ENCODE results near the gene NEIL1. TPM values are rescaled to one million over a fixed set of nuclear protein-coding genes. Genes with fewer than 3 reads are reported as not detected.

Gene NEIL1
- total and polyA plus RNA-seq, 10 of the 15 experiments (the other 5 are each of a cell fraction or from before 2014, with no cell fraction given): 0.10 to 2.3 (median 0.66) TPM

DNA sequence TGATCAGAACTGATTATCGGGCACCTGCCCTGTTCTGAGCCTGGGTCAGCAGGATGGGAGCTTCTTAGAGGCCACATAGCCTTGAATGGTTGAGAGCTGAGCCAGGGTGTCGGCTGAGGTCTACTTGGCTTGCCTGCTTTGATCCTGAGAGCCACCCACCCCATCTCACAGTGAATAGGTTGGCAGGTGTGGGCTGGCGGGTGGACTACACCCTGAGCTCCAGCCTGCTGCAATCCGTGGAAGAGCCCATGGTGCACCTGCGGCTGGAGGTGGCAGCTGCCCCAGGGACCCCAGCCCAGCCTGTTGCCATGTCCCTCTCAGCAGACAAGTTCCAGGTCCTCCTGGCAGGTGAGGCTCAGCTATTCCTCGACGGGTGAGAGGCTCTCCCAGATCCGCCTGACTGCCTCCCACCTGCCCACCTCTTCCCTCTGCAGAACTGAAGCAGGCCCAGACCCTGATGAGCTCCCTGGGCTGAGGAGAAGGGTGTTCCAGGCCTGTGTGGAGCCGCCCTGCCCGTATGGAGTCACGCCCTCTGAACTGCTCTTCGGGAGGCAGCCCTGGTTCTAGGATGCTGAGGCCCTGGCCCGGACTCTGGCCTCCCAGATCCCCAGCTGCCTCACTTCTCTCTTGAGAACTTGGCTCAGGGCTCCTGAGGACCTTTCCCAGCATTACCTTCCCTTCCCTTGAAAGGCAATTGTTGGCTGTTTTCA, 7.2 kb upstream of the NEIL1 start:
- in situ Hi-C loops (cut with MboI): no loop called here
- H3K36me3 ChIP-seq (ENCODE audit: control insufficient read depth in 2 of 2, insufficient read depth in 2 of 2, low read length in 1 of 2): peaks cover 0 to 5% of the 10 kb centered on the region in 2 experiments; a peak in 1 of 4 replicates
- no peak overlapping the region for H2AFZ ChIP-seq (ENCODE audit: control insufficient read depth, low read depth, low read length)
- ChIA-PET POLR2A (no interaction called here), SMC1A (ENCODE audit: uncharacterized antibody, unreplicated experiment) (interaction anchor here (1.4 kb wide), 1 partner anchor 28 kb away, joined by 4 read pairs; no protein-coding TSS in a partner anchor), RAD21 (ENCODE audit: unreplicated experiment) (no interaction called here), CTCF (interaction anchor here (1.2 kb wide), 1 partner anchor 28 kb away, joined by 3 read pairs; no protein-coding TSS in a partner anchor)
- intact Hi-C loops (cut with micrococcal nuclease; ENCODE audit: unreplicated experiment): no loop called here
- DNase-seq (ENCODE audit: low read depth, low spot score): no peak
- H4K20me1 ChIP-seq (ENCODE audit: control insufficient read depth, insufficient read depth): no peaks in the 10 kb centered on the region
- H3K79me2 ChIP-seq (ENCODE audit: control insufficient read depth, insufficient read depth, low read length): peaks cover 10% of the 10 kb centered on the region
- no peak overlapping the region for H3K4me2 ChIP-seq (ENCODE audit: control insufficient read depth, insufficient read depth)
- no peak for FAIRE-seq
- H3K27ac ChIP-seq (ENCODE audit: control insufficient read depth, insufficient read depth): no peak overlapping the region
- WGBS (ENCODE audit: insufficient coverage, insufficient replicate concordance, low lambda C conversion rate, missing lambda C conversion rate): 91% methylated on average over 13 of the region's 13 CpGs
- no TSS peak for BruUV-seq (replicated peaks)
- H3K9ac ChIP-seq (ENCODE audit: control insufficient read depth, insufficient read depth, low read length): no peak overlapping the region
- no peak overlapping the region for H3K4me3 ChIP-seq
- no peak for ATAC-seq
- no peaks in the 10 kb centered on the region for H3K27me3 ChIP-seq (replicated peaks in 1 of 2; ENCODE audit: control insufficient read depth in 2 of 2, insufficient read depth in 2 of 2, low read length in 1 of 2)
- no peaks in the 10 kb centered on the region for H3K9me3 ChIP-seq (replicated peaks; ENCODE audit: control insufficient read depth, insufficient read depth, low read length)
- H3K4me1 ChIP-seq (ENCODE audit: control insufficient read depth, insufficient read depth, low read length): no peaks in the 10 kb centered on the region; the same call in 1 of the 2 replicates
- TF ChIP-seq RBBP5 (conservative IDR thresholded peaks at IDR 0.05): no peak
- no peak for TF ChIP-seq KAT2A (conservative IDR thresholded peaks at IDR 0.05; ENCODE audit: control insufficient read depth, low read depth, low read length)
- TF ChIP-seq, protein P1, sequence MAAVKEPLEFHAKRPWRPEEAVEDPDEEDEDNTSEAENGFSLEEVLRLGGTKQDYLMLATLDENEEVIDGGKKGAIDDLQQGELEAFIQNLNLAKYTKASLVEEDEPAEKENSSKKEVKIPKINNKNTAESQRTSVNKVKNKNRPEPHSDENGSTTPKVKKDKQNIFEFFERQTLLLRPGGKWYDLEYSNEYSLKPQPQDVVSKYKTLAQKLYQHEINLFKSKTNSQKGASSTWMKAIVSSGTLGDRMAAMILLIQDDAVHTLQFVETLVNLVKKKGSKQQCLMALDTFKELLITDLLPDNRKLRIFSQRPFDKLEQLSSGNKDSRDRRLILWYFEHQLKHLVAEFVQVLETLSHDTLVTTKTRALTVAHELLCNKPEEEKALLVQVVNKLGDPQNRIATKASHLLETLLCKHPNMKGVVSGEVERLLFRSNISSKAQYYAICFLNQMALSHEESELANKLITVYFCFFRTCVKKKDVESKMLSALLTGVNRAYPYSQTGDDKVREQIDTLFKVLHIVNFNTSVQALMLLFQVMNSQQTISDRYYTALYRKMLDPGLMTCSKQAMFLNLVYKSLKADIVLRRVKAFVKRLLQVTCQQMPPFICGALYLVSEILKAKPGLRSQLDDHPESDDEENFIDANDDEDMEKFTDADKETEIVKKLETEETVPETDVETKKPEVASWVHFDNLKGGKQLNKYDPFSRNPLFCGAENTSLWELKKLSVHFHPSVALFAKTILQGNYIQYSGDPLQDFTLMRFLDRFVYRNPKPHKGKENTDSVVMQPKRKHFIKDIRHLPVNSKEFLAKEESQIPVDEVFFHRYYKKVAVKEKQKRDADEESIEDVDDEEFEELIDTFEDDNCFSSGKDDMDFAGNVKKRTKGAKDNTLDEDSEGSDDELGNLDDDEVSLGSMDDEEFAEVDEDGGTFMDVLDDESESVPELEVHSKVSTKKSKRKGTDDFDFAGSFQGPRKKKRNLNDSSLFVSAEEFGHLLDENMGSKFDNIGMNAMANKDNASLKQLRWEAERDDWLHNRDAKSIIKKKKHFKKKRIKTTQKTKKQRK (IDR thresholded peaks at IDR 0.05; ENCODE audit: low read depth, low read length): no peak
- TF ChIP-seq, protein P2, sequence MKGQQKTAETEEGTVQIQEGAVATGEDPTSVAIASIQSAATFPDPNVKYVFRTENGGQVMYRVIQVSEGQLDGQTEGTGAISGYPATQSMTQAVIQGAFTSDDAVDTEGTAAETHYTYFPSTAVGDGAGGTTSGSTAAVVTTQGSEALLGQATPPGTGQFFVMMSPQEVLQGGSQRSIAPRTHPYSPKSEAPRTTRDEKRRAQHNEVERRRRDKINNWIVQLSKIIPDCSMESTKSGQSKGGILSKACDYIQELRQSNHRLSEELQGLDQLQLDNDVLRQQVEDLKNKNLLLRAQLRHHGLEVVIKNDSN (IDR thresholded peaks at IDR 0.05; ENCODE audit: borderline replicate concordance, extremely low read length, insufficient read depth, low read depth, low read length): no peak
- no peak for TF ChIP-seq ZNF384 (IDR thresholded peaks at IDR 0.05; ENCODE audit: borderline replicate concordance, low read depth, low read length)
- TF ChIP-seq, protein P3, sequence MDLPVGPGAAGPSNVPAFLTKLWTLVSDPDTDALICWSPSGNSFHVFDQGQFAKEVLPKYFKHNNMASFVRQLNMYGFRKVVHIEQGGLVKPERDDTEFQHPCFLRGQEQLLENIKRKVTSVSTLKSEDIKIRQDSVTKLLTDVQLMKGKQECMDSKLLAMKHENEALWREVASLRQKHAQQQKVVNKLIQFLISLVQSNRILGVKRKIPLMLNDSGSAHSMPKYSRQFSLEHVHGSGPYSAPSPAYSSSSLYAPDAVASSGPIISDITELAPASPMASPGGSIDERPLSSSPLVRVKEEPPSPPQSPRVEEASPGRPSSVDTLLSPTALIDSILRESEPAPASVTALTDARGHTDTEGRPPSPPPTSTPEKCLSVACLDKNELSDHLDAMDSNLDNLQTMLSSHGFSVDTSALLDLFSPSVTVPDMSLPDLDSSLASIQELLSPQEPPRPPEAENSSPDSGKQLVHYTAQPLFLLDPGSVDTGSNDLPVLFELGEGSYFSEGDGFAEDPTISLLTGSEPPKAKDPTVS (IDR thresholded peaks at IDR 0.05; ENCODE audit: low read depth, low read length): no peak
- TF ChIP-seq HCFC1 (IDR thresholded peaks at IDR 0.05; ENCODE audit: low read length): no peak
- no peak for TF ChIP-seq FOS (IDR thresholded peaks at IDR 0.05; ENCODE audit: borderline replicate concordance, extremely low read depth, insufficient read length)
- TF ChIP-seq, protein P4, sequence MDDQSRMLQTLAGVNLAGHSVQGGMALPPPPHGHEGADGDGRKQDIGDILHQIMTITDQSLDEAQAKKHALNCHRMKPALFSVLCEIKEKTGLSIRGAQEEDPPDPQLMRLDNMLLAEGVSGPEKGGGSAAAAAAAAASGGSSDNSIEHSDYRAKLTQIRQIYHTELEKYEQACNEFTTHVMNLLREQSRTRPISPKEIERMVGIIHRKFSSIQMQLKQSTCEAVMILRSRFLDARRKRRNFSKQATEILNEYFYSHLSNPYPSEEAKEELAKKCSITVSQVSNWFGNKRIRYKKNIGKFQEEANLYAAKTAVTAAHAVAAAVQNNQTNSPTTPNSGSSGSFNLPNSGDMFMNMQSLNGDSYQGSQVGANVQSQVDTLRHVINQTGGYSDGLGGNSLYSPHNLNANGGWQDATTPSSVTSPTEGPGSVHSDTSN (IDR thresholded peaks at IDR 0.05; ENCODE audit: insufficient replicate concordance, low read depth, low read length): no peak
- no peak for TF ChIP-seq STAT3 (IDR thresholded peaks at IDR 0.05; ENCODE audit: low read depth, low read length)
- no peak for TF ChIP-seq YBX1 (IDR thresholded peaks at IDR 0.05)
